ENCODE measurements around the gene SYNM.
A peak's percentile ranks its signal among the peaks of the same experiment; 100 is the strongest.

GRCh38 chr15:99165956-99166689 is 61.2 kb downstream of the SYNM start:
- TF ChIP-seq POLR2AphosphoS5 (IDR thresholded peaks at IDR 0.05): peak in 3 of 4 donors; percentile 10 to 19 (median 13)
- TF ChIP-seq POLR2A (IDR thresholded peaks at IDR 0.05): no peak
- TF ChIP-seq CTCF (IDR thresholded peaks at IDR 0.05): no peak
- no peak for TF ChIP-seq EP300 (IDR thresholded peaks at IDR 0.05)
